NOMO-1 treated with dmso at 0.1 percent for 144 hours (cell line): ENCODE results near the gene FRK.
"Not testable (repeated sequence)": the region's sequence is repeated elsewhere in the genome, so short reads cannot be mapped to it uniquely, and the experiment has no call there.

Experiments used
- DNase-seq: peaks from one replicate; lab custom pipeline; 2025; ENCODE audit not compliant: unreplicated experiment; lab: John Stamatoyannopoulos, UW

FRK gene

GRCh38 chr6:115891111-115891669, 169.5 kb downstream of the FRK start:
- no peak for DNase-seq

GRCh38 chr6:115890238-115890637, 170.5 kb downstream of the FRK start:
- DNase-seq = no peak

GRCh38 chr6:115888687-115889470, 171.8 kb downstream of the FRK start:
- DNase-seq = not testable (repeated sequence)

GRCh38 chr6:115887891-115888290, 172.8 kb downstream of the FRK start:
- DNase-seq = no peak

- DNase-seq = no peak
Observed at GRCh38 chr6:115885636-115886366, 174.9 kb downstream of the FRK start.

- DNase-seq = no peak
Observed at GRCh38 chr6:115882771-115883170, 177.9 kb downstream of the FRK start.

- DNase-seq = no peak
Observed at GRCh38 chr6:115882174-115882573, 178.5 kb downstream of the FRK start.
